HG03135 (cell line): ENCODE data around the gene B3GNT8.
"Not testable (repeated sequence)": the region's sequence is repeated elsewhere in the genome, so short reads cannot be mapped to it uniquely, and the experiment has no call there.

Experiments
- ATAC-seq: cut with Tn5 transposase; IDR thresholded peaks from one replicate; pipeline ENCODE4 v1.9.1; 2021; ENCODE audit warnings: mild to moderate bottlenecking, moderate library complexity; ENCODE audit not compliant: unreplicated experiment

The B3GNT8 gene

GRCh38 chr19:41416194-41416674 lies 10.9 kb downstream of the B3GNT8 start:
- no peak for ATAC-seq

- ATAC-seq = no peak
Measured at GRCh38 chr19:41415154-41415571, 12.0 kb downstream of the B3GNT8 start.

DNA sequence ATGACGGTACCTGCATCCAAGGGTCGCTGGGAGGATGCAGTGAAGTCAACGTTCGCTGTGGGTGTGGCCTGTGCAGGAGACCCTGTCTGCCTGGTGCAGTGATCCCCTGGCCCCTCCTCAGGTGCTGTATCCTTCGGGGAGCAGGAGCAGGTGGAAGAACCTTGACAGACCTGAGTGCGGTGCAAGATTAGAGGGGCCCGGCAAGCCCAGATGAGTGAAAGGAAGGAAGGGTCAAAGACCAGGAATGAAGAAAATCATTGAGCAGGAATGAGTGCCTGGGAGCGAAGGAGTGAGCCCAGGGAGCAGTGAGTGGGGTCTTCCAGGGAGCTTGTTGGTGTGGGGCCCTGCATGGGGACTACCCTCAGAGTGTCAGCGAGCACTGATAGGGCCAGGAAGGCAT lies 12.7 kb downstream of the B3GNT8 start:
- no peak for ATAC-seq

DNA sequence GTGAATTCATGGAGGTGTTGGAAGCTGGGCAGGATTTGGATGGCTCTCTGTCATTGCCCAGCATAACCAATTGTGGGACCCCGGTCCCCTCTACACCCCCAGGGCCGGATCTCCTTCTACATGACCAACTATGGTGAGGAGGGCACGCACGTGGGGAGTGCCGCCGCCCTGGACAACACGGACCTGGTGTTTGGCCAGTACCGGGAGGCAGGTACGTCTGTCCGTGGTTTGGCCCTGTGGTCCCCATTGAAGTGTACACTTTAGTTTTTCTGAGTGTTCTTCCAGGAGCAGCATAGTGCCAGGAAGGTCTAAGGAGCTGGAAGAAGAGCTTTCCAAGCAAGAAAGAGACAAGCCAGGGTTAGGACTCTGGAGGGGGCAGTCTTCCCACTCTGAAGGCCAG lies 13.2 kb downstream of the B3GNT8 start:
- ATAC-seq = no peak

- no peak for ATAC-seq
Measured at GRCh38 chr19:41412953-41413352, 14.2 kb downstream of the B3GNT8 start.

DNA sequence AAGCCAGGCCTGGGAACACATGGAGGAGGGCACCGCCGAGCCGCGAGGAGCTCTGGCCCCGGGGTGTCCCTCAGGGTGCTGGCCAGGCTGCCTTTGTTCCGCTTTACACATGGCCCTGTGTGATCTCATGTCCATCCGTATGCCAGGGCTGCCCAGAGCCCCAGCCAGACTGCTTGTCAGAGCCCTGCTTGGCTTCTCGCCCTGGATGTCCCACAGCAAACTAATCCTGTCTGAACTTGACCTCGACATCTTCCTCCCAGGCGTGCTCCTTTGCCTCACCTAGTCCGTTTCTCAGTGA lies 15.3 kb downstream of the B3GNT8 start:
- ATAC-seq = no peak

DNA sequence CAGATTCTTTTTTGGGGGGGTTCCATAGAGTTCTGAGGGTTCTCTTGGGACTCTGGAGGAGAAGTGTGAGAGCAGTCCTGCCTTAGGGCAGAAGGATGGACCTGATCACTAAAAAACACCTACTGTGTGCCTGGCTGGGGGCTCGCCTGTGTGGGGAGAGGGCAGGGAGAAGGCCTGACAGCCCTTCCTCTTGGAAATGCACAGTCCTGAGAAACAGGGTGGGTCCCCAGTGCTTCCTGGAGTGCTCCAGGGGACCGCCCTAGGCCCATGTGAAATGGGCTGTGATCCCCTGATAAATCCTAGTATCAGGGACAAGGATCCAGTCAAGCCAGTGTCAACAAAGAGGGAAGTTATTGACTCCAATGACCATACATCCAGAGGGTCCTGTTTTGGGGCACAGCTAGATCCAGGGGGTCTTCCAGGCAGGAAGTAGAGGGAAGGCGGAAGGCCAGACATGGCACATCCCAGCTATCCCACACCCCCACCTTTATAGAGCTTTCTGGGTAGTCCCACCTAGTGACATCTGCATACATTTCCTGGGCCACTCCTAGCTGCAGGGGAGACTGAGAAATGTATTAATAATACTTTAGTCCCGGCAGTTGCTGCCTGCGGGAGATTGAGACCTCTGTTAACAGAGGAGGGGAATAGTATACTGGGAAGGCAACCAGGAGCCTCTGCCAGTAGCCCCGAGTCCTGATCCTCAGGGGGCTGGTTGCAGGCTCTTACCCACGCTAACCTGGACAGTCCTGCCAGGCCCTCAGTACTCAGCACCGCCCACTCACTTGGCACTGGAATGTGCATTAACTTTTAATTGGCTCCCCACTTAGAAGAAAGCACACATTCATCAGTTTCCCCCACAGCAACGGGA lies 15.8 kb downstream of the B3GNT8 start:
- no peak for ATAC-seq

DNA sequence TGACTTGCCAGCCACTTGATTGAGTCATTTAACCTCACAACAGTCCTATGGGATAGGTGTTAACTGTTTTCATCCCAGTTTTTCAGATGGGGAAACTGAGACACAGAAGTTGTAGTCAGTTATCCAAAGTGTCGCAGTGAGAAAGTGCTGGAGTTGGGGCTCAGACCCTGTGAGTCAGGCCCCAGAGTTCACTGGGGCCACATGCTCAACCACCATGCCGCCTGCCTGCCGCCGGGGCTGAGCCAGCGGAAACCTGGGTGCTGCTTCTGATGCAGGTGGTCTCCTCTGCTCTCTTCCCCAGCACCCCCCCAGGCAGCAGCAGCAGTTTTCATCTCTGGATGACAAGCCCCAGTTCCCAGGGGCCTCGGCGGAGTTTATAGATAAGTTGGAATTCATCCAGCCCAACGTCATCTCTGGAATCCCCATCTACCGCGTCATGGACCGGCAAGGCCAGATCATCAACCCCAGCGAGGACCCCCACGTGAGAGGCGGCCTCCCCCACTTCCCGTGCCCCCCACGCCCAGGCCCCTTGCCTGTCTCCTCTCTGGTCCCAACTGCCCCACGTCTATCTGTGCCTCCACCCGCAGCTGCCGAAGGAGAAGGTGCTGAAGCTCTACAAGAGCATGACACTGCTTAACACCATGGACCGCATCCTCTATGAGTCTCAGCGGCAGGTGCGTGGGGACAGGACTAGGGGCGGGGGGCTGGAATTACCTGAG lies 16.7 kb downstream of the B3GNT8 start:
- no peak for ATAC-seq

DNA sequence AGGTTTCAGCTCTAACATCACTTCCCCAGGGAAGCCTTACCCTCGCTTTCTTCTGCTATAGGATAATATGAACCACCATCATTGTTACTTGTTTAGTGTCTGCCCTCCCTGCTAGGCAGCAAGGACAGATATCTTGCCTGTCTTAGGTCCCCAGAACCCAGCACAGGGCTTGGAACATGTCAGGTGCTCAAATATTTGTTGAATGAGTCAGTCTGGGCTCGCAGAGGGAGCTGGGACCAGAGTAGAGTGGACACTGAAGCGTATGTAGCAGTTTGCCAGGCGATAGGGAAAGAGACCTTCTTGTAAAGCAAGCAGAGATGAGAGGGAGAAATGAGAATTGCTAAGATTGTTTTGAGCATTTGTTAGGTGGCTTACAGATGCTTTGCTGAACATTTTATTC lies 17.9 kb downstream of the B3GNT8 start:
- no peak for ATAC-seq

- ATAC-seq = not testable (repeated sequence)
Measured at GRCh38 chr19:41408846-41409245, 18.3 kb downstream of the B3GNT8 start.

- no peak for ATAC-seq
Measured at GRCh38 chr19:41408256-41408655, 18.9 kb downstream of the B3GNT8 start.

GRCh38 chr19:41407271-41407670 lies 19.9 kb downstream of the B3GNT8 start:
- ATAC-seq = no peak

DNA sequence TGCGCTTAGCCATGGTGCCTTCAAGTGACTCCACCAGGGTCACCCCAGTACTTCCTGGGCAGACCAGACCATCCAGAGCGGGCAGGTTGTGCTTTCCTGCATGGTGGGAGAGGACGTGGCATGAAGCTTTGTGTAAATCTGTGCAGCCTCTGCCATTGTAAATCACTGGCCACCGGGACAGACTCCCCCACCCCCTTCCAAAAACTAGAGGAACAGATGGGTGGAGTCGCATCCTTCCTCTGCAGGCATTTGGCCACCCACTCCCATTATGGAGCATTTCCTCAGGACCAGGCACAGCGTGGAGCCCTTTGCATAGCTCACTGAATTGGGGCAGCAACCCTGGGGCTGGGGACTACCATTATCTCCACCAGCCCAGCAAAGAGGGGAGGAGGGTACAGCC lies 21.4 kb downstream of the B3GNT8 start:
- ATAC-seq = no peak

DNA sequence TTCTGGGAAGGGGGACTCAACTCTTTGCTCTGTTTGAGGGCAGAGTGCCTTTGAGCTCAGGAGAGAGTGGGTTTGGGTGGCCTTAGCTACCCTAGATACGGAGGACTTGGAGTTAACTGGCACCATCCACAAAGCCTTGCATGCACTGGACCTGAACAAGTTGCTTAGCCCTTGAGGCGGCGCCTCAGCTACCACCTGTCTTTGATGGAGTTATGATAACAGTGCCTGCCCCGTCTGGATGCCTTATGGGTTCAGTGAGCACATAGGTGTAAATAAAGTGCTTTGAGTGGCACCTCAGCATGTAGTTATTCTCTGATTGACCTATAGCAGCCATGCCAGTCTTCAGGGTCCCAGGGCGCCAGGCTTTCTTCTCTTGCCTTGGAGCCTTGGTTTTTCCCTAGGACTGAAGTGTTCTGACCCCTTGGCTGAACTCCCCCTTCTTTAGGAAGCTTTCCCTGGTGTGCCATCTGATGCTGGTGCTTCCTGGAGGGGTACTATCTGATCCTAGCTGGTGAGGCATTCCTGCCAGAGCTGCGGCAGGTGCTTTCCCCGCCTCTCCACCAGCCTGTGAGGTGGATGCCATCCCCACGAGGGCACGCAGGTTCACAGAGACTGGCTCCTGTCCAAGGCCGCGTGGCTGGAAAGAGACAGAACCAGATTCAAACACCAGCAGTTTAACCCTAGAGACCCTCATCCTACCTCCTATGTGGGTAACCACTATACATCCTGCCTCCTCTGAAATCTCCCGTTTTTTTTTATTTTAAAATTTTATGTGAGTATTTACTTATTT lies 23.8 kb downstream of the B3GNT8 start:
- ATAC-seq = no peak

DNA sequence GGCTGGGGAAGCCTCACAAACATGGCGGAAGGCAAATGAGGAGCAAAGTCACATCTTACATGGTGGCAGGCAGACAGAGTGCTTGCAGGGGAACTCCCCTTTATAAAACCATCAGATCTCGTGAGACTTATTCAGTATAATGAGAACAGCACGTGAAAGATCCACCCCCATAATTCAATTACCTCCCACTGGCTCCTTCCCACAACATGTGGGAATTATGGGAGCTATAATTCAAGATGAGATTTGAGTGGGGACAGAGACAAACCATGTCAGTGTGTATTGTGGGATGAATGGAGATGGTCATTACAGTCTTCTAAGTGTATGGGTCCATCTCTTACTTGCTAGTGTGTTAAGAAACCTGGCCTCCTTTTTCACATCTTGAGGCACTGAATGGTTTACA lies 25.2 kb downstream of the B3GNT8 start:
- ATAC-seq = no peak

DNA sequence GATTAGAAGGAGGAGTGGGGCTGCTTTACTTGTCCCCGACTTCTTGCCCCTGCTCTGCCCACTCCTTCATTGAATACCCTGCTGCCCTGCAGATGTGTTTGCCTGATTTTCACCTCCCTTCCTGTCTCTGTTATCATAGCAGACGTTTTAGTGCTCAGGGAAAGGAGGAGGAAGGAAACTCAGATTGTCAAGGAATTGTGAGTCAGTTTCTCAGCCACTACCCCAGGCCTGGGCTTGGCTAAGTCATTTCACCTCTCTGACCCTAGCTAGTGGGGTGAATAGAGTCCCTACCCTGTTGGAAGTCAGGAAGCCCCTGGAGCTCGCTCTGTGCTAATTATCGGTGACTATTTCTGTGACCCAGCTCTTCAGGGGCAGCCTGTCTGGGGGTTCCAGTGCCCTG lies 25.7 kb downstream of the B3GNT8 start:
- ATAC-seq = no peak

DNA sequence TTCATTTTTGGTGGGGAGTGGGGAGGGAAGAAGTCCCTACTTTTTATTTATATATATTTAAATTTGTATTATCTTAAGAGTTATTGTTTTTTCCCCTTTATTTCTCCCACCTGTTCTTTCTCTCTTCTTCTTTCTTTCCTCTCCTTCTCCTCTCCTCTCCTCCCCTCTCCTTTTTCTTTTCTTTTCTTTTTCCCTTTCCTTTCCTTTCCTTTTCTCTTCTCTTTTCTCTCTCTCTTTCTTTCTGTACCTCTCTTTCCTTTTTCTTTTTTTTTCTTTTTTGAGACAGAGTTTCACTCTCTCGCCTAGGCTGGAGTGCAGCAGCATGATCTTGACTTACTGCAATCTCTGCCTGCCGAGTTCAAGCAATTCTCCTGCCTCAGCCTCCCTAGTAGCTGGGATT lies 27.6 kb downstream of the B3GNT8 start:
- no peak for ATAC-seq

- ATAC-seq = no peak
Measured at GRCh38 chr19:41399091-41399490, 28.1 kb downstream of the B3GNT8 start.

GRCh38 chr19:41398598-41398997 lies 28.6 kb downstream of the B3GNT8 start:
- ATAC-seq = no peak

- ATAC-seq = no peak
Measured at GRCh38 chr19:41398050-41398418, 29.1 kb downstream of the B3GNT8 start.
